ENCODE data around the gene ARHGAP26. TPM values are rescaled to one million over a fixed set of nuclear protein-coding genes. Genes with fewer than 3 reads are reported as not detected.

Gene ARHGAP26
- total RNA-seq, 6 experiments from 2014 or later = 6.7 to 14.5 (median 8.3) TPM

- H3K27ac ChIP-seq = peak overlapping the region in 1 of 3 donors; percentile 3
- WGBS (ENCODE audit: insufficient coverage, low coverage, low lambda C conversion rate, missing lambda C conversion rate) = 100% methylated on average over 5 of the region's 5 CpGs
Observed at GRCh38 chr5:142972064-142972570, 201.9 kb downstream of the ARHGAP26 start.

DNA sequence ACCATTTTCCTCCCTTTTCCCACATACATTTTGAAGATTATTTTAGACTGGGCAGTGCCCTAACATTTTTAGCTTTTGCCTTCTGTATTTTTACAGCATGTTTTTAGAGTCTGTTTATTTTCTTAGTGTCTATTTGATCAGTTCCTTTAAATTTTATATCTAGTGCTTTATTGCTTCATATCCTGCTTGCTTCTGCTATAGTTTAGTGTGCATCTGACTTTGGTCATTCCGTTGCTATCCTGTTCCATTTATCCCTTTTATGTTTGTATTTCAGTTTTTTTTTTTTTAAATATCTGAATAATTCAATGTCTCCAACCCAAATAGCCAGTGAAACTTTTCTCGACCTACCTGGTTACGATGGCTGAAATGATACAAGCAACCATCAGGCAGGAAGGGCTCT, 203.8 kb downstream of the ARHGAP26 start:
- no peak overlapping the region for H3K27ac ChIP-seq
- H3K9me3 ChIP-seq = no peaks in the 10 kb centered on the region
- TF ChIP-seq, protein P1, sequence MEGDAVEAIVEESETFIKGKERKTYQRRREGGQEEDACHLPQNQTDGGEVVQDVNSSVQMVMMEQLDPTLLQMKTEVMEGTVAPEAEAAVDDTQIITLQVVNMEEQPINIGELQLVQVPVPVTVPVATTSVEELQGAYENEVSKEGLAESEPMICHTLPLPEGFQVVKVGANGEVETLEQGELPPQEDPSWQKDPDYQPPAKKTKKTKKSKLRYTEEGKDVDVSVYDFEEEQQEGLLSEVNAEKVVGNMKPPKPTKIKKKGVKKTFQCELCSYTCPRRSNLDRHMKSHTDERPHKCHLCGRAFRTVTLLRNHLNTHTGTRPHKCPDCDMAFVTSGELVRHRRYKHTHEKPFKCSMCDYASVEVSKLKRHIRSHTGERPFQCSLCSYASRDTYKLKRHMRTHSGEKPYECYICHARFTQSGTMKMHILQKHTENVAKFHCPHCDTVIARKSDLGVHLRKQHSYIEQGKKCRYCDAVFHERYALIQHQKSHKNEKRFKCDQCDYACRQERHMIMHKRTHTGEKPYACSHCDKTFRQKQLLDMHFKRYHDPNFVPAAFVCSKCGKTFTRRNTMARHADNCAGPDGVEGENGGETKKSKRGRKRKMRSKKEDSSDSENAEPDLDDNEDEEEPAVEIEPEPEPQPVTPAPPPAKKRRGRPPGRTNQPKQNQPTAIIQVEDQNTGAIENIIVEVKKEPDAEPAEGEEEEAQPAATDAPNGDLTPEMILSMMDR (IDR thresholded peaks at IDR 0.05) = no peak
- no peak for TF ChIP-seq POLR2A (IDR thresholded peaks at IDR 0.05)
- H3K36me3 ChIP-seq = no peaks in the 10 kb centered on the region
- ATAC-seq (no peak), DNase-seq (no peak)
- H3K4me1 ChIP-seq = no peaks in the 10 kb centered on the region
- no peaks in the 10 kb centered on the region for H3K27me3 ChIP-seq
- 93% methylated on average over 3 of the region's 3 CpGs for WGBS (ENCODE audit: insufficient coverage, low coverage, low lambda C conversion rate, missing lambda C conversion rate)
- intact Hi-C loops (cut with DNase I) = no loop called here
- no peak overlapping the region for H3K4me3 ChIP-seq

More at GRCh38 chr5:142972064-142972570, 201.9 kb downstream of the ARHGAP26 start:
- Histone ChIP-seq H3K4me3 (no peak overlapping the region), H3K9me3 (no peaks in the 10 kb centered on the region), H3K4me1 (no peaks in the 10 kb centered on the region), H3K36me3 (no peaks in the 10 kb centered on the region), H3K27me3 (no peaks in the 10 kb centered on the region)
- intact Hi-C loops (cut with DNase I) = no loop called here
- ATAC-seq (no peak), DNase-seq (no peak)
- TF ChIP-seq, protein P1 (IDR thresholded peaks at IDR 0.05) = no peak
- no peak for TF ChIP-seq POLR2A (IDR thresholded peaks at IDR 0.05)

DNA sequence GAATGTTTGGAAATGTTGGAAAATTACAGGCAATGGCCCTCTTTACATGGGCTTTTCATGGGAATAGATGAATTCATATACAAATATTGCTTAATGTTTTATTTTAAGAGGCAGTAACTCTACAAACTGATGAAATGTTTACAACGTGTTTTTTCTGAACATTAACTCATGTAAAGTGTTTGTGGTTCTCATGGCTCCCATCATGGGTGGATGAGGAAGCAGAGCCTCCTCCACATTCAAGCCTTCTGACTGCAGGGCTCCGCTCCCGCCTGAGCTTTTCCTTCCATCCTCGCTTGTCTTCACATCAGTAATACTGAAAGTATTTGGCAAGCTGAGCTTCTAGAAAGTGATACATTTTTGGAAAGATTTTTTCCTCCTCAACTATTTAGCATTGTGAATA, 204.2 kb downstream of the ARHGAP26 start:
- H3K27me3 ChIP-seq = no peaks in the 10 kb centered on the region
- H3K4me3 ChIP-seq = no peak overlapping the region
- H3K36me3 ChIP-seq = no peaks in the 10 kb centered on the region
- intact Hi-C loops (cut with DNase I) = no loop called here
- H3K27ac ChIP-seq = no peak overlapping the region
- DNase-seq (no peak), ATAC-seq (no peak)
- TF ChIP-seq, protein P1 (IDR thresholded peaks at IDR 0.05) = no peak
- no peak for TF ChIP-seq POLR2A (IDR thresholded peaks at IDR 0.05)
- H3K9me3 ChIP-seq = no peaks in the 10 kb centered on the region
- H3K4me1 ChIP-seq = no peaks in the 10 kb centered on the region
- WGBS (ENCODE audit: insufficient coverage, low coverage, low lambda C conversion rate, missing lambda C conversion rate) = 40% methylated on average over 4 of the region's 4 CpGs

GRCh38 chr5:142976861-142977260, 206.7 kb downstream of the ARHGAP26 start:
- Histone ChIP-seq H3K27ac (no peak overlapping the region), H3K4me1 (peaks cover 0 to 12% (median 10%) of the 10 kb centered on the region in 4 donors), H3K9me3 (no peaks in the 10 kb centered on the region), H3K36me3 (no peaks in the 10 kb centered on the region), H3K27me3 (no peaks in the 10 kb centered on the region), H3K4me3 (no peak overlapping the region)
- DNase-seq (no peak), ATAC-seq (peak in 2 of 4 donors; percentile 14 to 55)
- 93% methylated on average over 3 of the region's 3 CpGs for WGBS (ENCODE audit: insufficient coverage, low coverage, low lambda C conversion rate, missing lambda C conversion rate)
- TF ChIP-seq, protein P1 (IDR thresholded peaks at IDR 0.05) = no peak
- TF ChIP-seq POLR2A (IDR thresholded peaks at IDR 0.05) = no peak
- intact Hi-C loops (cut with DNase I) = no loop called here
